Stimulated activated CD4-positive, alpha-beta T cell treated with anti-CD3 and anti-CD28 coated beads, Interleukin-12 subunit alpha, Interleukin-12 subunit beta, amount 100 ng/mL, for 24 hours (primary cell): Measurements from ENCODE around the gene IGF2BP3.

ENCODE experiments used
- DNase-seq, 2 experiments: peaks; one replicate each; pipeline ENCODE4 v3.0.0-alpha.2; 2020; ENCODE audit warnings: low read depth in 2 of 2

IGF2BP3 gene

DNA sequence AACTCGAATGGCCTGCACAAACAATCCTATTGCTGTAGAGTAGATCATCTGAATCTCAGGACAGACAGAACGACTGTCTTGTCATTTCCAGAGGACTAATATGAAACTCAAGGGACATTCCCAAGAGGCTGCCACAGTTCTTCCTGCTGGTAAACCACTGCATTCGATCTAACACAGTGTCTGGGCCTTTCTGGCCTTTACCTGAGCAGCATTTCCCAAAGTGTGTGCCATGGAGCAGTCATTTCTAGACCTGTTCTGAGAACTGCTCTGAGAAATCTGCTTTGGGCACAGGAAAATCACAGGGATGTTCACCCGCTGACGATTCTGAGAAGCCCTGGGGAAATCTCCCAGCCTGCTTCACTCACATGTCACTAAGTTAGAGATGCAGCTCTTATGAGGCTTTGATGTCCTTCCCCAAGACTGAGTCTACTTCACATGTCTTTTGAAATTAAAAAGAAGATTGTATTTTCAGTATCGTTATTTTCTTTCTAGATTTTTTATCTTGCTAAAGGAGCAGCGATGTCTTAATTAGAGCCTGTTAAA is 205.3 kb downstream of the IGF2BP3 start:
- DNase-seq, result no peak

DNA sequence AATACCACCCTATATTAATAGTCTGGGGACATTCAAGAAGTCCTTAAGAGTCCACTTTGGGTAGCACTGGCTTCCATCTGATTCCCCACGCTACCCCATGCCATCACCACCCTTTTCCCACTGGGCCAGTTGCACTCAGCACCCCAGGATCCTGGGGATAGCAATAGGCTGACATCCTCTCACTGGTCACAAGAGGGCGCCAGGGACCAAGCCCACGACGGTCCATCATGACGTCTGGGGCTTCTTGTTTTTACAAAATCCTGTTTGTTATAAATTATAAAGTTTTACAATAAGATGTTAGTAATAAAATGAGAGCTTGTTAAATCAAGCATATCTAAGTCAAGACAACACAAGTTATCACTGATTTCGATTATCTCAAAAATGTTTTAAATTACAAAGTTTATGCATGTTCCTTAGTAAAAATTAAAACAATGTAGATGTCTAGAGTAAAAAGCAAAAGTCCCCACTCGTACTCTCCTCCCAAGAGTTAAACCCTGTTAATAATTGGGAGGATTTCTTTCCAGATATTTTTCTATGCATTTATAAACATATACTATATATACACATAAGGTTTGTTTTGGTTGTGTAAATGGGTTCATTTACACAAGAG is 208.3 kb downstream of the IGF2BP3 start:
- DNase-seq, result peak; percentile 16 to 55

DNA sequence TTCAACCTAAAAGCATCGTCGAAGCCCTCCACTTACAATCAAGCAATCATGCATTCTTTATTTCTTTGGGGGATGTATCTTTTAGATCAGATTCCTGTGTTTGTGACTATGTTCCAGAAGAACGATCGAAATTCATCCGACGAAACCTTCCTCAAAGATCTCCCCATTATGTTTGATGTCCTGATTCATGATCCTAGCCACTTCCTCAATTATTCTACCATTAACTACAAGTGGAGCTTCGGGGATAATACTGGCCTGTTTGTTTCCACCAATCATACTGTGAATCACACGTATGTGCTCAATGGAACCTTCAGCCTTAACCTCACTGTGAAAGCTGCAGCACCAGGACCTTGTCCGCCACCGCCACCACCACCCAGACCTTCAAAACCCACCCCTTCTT is 209.9 kb downstream of the IGF2BP3 start:
- no peak for DNase-seq
